ENCODE data around the gene STUB1. TPM values are rescaled to one million over a fixed set of nuclear protein-coding genes. Genes with fewer than 3 reads are reported as not detected.
A peak's percentile ranks its signal among the peaks of the same experiment; 100 is the strongest.

Gene STUB1
- total RNA-seq, 3 donors from 2014 or later: 127 to 184 (median 175) TPM

GRCh38 chr16:666572-666971 lies 13.6 kb upstream of the STUB1 start:
- Histone ChIP-seq H3K27ac (no peak overlapping the region), H3K4me1 (peaks cover 0 to 5% of the 10 kb centered on the region in 2 donors), H3K36me3 (peaks cover 4% of the 10 kb centered on the region), H3K27me3 (no peaks in the 10 kb centered on the region), H3K4me3 (no peak overlapping the region), H3K9me3 (no peaks in the 10 kb centered on the region)
- DNase-seq (ENCODE audit: low spot score in 2 of 2): no peak
- TF ChIP-seq CTCF (IDR thresholded peaks at IDR 0.05): no peak
- no peak for TF ChIP-seq POLR2A (IDR thresholded peaks at IDR 0.05)
- TF ChIP-seq POLR2AphosphoS5 (IDR thresholded peaks at IDR 0.05): no peak
- intact Hi-C loops (cut with DNase I; ENCODE audit: low total_unique reads): no loop called here

- intact Hi-C loops (cut with DNase I; ENCODE audit: low total_unique reads): no loop called here
- Histone ChIP-seq H3K36me3 (peaks cover 6% of the 10 kb centered on the region), H3K4me1 (peaks cover 0 to 5% of the 10 kb centered on the region in 2 donors), H3K4me3 (peak overlapping the region; percentile 90 to 97 (median 93)), H3K27ac (peak overlapping the region; percentile 87), H3K9me3 (no peaks in the 10 kb centered on the region), H3K27me3 (no peaks in the 10 kb centered on the region)
- DNase-seq (ENCODE audit: low spot score in 2 of 2): no peak
- TF ChIP-seq CTCF (IDR thresholded peaks at IDR 0.05) (no peak), POLR2A (IDR thresholded peaks at IDR 0.05) (no peak), POLR2AphosphoS5 (IDR thresholded peaks at IDR 0.05) (no peak)
Observed at GRCh38 chr16:667113-667779, 13.0 kb upstream of the STUB1 start.

- Histone ChIP-seq H3K9me3 (no peaks in the 10 kb centered on the region), H3K4me3 (peak within 1 kb of the TSS; percentile 90 to 97 (median 93)), H3K36me3 (peaks cover 10% of the 10 kb centered on the region), H3K27ac (peak within 1 kb of the TSS; percentile 87), H3K4me1 (peaks cover 0 to 5% of the 10 kb centered on the region in 2 donors), H3K27me3 (no peaks in the 10 kb centered on the region)
- peak; percentile 91 to 93 for DNase-seq (ENCODE audit: low spot score in 2 of 2)
- intact Hi-C loops (cut with DNase I; ENCODE audit: low total_unique reads): loop anchor here (1.0 kb wide), 1 partner anchor 22 kb away; the partner anchor contains the start of gene WDR24
- peak; percentile 57 to 93 (median 58) for TF ChIP-seq CTCF (IDR thresholded peaks at IDR 0.05)
- peak; percentile 57 for TF ChIP-seq POLR2A (IDR thresholded peaks at IDR 0.05)
- peak; percentile 45 to 83 (median 65) for TF ChIP-seq POLR2AphosphoS5 (IDR thresholded peaks at IDR 0.05)
Observed at GRCh38 chr16:667780-668518, 12.3 kb upstream of the STUB1 start, which contains the start of gene RHOT2. RHOT2 (plus strand) TSS chr16:668132; CDS start chr16:668200, 68 bp downstream.

- peaks cover 0 to 5% of the 10 kb centered on the region in 2 donors for H3K4me1 ChIP-seq
- H3K27me3 ChIP-seq: no peaks in the 10 kb centered on the region
- peak overlapping the region; percentile 90 to 97 (median 93) for H3K4me3 ChIP-seq
- no peak for TF ChIP-seq POLR2A (IDR thresholded peaks at IDR 0.05)
- no peak for TF ChIP-seq CTCF (IDR thresholded peaks at IDR 0.05)
- TF ChIP-seq POLR2AphosphoS5 (IDR thresholded peaks at IDR 0.05): no peak
- peak overlapping the region; percentile 87 for H3K27ac ChIP-seq
- H3K36me3 ChIP-seq: peaks cover 10% of the 10 kb centered on the region
- H3K9me3 ChIP-seq: no peaks in the 10 kb centered on the region
- intact Hi-C loops (cut with DNase I; ENCODE audit: low total_unique reads): loop anchor here (1.0 kb wide), 1 partner anchor 22 kb away; the partner anchor contains the start of gene WDR24
- no peak for DNase-seq (ENCODE audit: low spot score in 2 of 2)
Observed at GRCh38 chr16:668519-669171, 11.6 kb upstream of the STUB1 start.
